ENCODE results near the gene TMEM60.

Gene TMEM60

DNA sequence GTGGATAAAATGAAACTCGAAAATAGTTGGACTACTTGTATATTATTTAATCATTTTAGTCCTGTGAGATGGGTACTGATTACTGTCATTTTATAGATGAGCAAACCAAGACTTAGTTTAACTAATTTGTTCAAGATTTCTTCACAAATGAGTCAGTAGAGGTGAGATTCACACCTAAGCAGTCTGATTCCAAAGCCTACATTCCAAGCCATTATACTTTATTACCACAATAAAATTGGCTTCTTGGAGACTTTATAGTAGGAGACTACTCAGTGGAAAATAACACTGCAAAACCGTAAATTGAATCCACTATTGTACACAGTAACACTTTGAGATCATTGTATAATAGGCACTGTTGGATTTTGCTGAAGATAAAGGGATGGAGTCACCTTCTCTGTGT is 2.5 kb upstream of the TMEM60 start:
- DNase-seq (ENCODE audit: low spot score): no peak
- in situ Hi-C loops (cut with MboI; ENCODE audit: low sequenced_read_pairs, unreplicated experiment): no loop called here
- TF ChIP-seq, protein P1, sequence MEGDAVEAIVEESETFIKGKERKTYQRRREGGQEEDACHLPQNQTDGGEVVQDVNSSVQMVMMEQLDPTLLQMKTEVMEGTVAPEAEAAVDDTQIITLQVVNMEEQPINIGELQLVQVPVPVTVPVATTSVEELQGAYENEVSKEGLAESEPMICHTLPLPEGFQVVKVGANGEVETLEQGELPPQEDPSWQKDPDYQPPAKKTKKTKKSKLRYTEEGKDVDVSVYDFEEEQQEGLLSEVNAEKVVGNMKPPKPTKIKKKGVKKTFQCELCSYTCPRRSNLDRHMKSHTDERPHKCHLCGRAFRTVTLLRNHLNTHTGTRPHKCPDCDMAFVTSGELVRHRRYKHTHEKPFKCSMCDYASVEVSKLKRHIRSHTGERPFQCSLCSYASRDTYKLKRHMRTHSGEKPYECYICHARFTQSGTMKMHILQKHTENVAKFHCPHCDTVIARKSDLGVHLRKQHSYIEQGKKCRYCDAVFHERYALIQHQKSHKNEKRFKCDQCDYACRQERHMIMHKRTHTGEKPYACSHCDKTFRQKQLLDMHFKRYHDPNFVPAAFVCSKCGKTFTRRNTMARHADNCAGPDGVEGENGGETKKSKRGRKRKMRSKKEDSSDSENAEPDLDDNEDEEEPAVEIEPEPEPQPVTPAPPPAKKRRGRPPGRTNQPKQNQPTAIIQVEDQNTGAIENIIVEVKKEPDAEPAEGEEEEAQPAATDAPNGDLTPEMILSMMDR (IDR thresholded peaks at IDR 0.05; ENCODE audit: borderline replicate concordance, control extremely low read depth, extremely low read depth, insufficient read depth, missing control alignments): no peak

DNA sequence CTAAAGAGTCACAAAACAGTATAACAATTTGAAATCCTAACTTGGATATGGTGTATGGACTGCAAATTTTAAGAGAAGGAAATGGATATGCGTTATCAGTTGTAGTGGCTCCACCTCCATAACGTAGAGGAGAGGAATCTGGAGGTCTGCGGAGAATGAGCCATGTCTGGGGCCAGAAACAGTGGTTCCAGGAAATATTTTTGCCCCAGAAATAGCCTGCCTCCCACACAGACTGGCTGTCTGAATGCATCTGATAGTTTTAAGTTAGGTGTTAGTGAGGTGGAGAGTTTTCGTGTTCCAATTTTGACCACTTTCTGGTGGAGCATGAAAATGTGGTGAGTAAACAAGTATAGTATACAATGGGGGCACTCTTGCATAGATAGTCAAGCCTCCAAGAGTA is 1.9 kb upstream of the TMEM60 start:
- in situ Hi-C loops (cut with MboI; ENCODE audit: low sequenced_read_pairs, unreplicated experiment): no loop called here

DNA sequence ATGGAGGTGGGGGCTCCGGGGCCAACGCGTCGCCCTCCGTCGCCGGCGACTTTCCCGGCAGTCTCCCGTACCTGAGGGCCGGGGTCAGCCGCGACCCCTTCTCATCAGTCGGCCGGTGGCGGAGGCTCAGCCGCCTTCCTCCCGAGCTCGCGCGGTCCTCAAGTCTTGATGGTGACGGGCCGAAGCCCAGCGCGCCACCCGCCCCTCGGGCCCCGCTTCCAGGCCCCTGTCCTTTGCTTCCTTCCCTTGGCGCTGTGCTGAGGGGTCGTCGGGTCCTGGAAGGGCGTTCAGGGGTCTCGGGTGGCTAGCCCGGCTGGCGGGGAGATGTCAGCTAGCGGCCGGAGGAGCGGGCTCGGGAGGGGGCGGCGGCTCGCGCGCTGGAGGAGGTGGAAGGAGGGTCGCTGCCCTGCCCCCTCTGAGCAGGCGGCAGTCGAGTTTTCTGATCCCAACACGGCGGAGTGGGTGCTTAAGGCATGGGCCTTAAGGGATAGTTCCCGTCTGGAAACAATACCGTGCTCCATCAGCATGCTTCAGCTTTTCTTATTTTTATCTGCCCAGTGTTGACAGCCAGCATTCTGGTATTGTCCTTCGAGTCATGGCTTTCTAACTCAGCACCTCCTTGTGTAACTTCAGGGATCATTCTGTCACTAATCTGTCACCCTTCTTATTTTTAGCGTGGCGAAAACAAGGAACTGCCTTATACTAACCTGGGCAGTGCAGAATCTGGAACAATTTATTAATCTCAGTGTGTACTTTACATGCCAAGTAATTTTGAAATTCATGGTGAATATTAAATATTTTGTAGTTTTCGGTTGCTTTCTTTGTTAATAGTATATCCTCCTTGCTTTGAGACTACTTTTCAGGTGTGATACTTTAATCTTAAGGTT is 1.1 kb upstream of the TMEM60 start:
- in situ Hi-C loops (cut with MboI; ENCODE audit: low sequenced_read_pairs, unreplicated experiment): loop anchor here (10.0 kb wide), 1 partner anchor 105 kb away; no protein-coding TSS in a partner anchor
- TF ChIP-seq, protein P1 (IDR thresholded peaks at IDR 0.05; ENCODE audit: borderline replicate concordance, control extremely low read depth, extremely low read depth, insufficient read depth, missing control alignments): no peak
- DNase-seq (ENCODE audit: low spot score): peak; percentile 32

More for the DNA sequence above, 1.9 kb upstream of the TMEM60 start:
- DNase-seq (ENCODE audit: low spot score): peak; percentile 38
- TF ChIP-seq, protein P1 (IDR thresholded peaks at IDR 0.05; ENCODE audit: borderline replicate concordance, control extremely low read depth, extremely low read depth, insufficient read depth, missing control alignments): no peak

DNA sequence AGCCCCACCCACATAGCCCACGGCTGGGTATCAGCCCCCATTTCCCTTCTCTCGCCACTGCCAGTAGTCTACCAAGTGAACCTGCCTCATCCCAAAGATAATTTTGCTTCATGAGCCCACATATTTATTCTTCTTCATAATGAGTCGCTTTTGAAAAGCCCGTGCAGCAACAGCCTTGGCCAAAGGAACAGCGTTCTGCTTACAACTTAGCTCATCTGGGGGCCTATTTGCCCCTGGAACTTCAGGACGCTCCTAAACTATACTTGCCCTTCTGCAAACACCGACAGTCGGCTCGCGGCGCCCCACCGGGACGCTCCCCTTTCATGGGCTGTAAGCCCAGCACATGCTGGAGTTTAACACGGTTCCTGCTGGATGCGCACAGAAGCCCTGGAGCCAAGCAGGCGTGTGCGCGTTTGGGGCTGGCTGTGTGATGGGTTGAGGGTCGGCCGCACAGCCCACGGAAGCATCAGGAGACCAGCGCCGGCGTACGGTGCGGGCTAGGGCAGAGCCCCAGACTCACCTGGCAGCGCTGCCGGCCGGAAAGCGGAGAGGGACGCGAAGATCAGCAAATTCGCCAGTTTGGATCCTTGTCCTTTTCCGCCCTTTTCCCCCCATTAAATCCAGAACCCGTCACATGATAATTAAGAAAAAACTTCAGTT is 370 bp downstream of the TMEM60 start:
- in situ Hi-C loops (cut with MboI; ENCODE audit: low sequenced_read_pairs, unreplicated experiment): loop anchor here (10.0 kb wide), 1 partner anchor 107 kb away; no protein-coding TSS in a partner anchor
- TF ChIP-seq, protein P1 (IDR thresholded peaks at IDR 0.05; ENCODE audit: borderline replicate concordance, control extremely low read depth, extremely low read depth, insufficient read depth, missing control alignments): no peak
- no peak for DNase-seq (ENCODE audit: low spot score)

DNA sequence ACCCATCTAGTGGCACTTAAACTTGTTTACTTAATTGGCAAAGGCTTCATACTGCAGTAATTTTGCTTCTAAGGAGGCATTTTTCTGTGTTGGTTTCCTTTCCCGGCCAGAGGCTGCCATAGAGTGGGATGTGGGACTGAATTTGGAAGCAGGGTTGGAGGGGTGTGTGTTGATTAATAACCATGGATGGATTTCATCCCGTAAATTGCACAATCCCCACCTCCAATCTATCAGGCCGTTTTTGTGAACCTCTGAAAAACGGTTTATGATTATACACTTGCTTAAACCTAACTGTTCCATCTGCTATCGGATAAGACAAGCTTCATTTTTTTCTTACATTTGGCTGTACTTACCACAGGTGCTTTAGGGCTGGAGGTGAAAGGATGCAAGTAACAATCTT is 1.3 kb downstream of the TMEM60 start:
- DNase-seq (ENCODE audit: low spot score): no peak
- TF ChIP-seq, protein P1 (IDR thresholded peaks at IDR 0.05; ENCODE audit: borderline replicate concordance, control extremely low read depth, extremely low read depth, insufficient read depth, missing control alignments): no peak
- in situ Hi-C loops (cut with MboI; ENCODE audit: low sequenced_read_pairs, unreplicated experiment): loop anchor here (10.0 kb wide), 1 partner anchor 108 kb away; no protein-coding TSS in a partner anchor

DNA sequence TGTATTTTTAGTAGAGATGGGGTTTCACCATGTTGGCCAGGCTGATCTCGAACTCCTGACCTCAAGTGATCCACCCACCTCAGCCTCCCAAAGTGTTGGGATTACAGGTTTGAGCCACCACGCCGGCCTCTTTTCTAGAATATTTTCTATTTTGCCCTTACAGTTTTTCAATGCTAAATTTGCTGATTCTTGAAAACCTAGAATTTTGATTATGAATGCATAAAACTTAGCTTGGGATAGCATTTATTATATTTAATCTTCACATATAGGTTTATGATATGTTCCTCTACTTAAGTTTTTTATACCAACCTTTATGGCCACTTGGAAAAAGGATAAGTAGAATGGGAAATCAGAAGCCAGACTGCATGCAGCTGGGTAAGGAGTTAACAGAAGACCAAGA is 2.1 kb downstream of the TMEM60 start:
- TF ChIP-seq, protein P1 (IDR thresholded peaks at IDR 0.05; ENCODE audit: borderline replicate concordance, control extremely low read depth, extremely low read depth, insufficient read depth, missing control alignments): no peak
- in situ Hi-C loops (cut with MboI; ENCODE audit: low sequenced_read_pairs, unreplicated experiment): loop anchor here (10.0 kb wide), 1 partner anchor 109 kb away; no protein-coding TSS in a partner anchor
- no peak for DNase-seq (ENCODE audit: low spot score)
